Astrocyte of the cerebellum (primary cell): ENCODE measurements around the gene TEKT5.

Source experiments
- DNase-seq: peaks from one replicate; pipeline ENCODE4 v3.0.0-alpha.2; 2011; ENCODE audit warnings: low read depth
- H3K4me3 ChIP-seq: 2 replicates; pipeline ENCODE4 v1.5.1; 2011; ENCODE audit warnings: mild to moderate bottlenecking, low read depth, low read length, moderate library complexity
- CTCF ChIP-seq: IDR thresholded peaks from 2 replicates; pipeline ENCODE4 v1.5.1; 2012; ENCODE audit warnings: low read length, low read depth, moderate library complexity, mild to moderate bottlenecking; ENCODE audit errors: missing control alignments
- in situ Hi-C: cut with HindIII; loops from 2 replicates; pipeline ENCODE4 v1.10.0; 2017; ENCODE audit warnings: low sequenced_read_pairs

TEKT5 gene

GRCh38 chr16:10601444-10602408 lies 93.0 kb downstream of the TEKT5 start:
- in situ Hi-C loops: no loop called here
- no peak for DNase-seq
- TF ChIP-seq CTCF: no peak
- no peak overlapping the region for H3K4me3 ChIP-seq

DNA sequence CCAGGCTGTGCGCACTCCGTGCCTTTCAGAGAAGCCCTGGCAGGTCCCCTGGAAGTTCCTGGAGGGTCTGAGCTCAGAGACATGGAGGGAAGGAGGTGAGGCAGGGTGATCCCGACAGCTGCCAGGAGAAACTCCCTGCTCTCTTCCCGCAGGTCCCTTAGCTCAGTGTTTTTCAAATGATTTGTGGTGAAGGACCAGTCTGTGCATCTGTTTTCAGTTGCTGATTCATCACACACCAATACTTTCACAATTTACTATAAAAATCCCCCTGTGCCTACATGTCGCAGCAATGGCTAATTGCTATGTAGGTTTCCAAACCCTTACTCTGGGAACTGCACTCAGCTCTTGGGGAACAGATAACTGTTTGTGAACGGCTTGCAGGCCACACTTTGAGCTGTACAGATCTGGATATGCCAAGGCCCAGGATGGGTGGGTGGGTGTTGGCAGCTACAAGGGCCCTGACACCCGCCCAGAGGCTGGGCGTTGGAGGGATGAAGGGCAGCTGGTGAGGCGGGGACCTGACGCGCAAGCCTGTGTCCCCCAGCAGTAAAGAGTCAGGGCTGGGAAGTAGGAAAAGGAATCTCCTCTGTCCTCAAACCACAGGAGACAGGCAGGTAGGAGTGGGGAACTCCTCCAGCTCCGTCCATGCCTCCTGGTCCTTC lies 93.8 kb downstream of the TEKT5 start:
- TF ChIP-seq CTCF: no peak
- no peak for DNase-seq
- in situ Hi-C loops: no loop called here
- no peak overlapping the region for H3K4me3 ChIP-seq

GRCh38 chr16:10599626-10600025 lies 95.1 kb downstream of the TEKT5 start:
- H3K4me3 ChIP-seq: no peak overlapping the region
- no peak for TF ChIP-seq CTCF
- in situ Hi-C loops: no loop called here
- no peak for DNase-seq

GRCh38 chr16:10598157-10598556 lies 96.6 kb downstream of the TEKT5 start:
- H3K4me3 ChIP-seq: no peak overlapping the region
- DNase-seq: no peak
- TF ChIP-seq CTCF: no peak
- in situ Hi-C loops: no loop called here

DNA sequence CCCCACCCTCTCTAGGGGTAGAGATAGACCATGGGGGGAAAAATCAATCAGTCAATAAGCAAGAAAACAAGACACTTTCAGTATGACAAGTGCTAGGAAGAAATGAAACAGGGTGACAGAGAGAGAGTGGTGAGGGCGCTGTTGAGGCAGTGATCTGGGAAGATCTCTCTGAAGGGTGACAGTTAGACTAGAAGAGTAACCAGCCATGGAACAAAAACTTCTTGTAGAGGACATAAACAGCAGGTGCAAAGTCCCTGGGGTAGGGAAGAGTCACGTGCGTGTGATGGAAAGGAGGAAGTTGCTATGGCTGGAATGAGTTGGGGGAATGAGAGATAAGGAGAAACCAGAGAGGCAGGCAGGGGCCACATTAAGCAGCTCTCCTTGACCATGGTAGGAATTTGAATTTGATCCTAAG lies 97.5 kb downstream of the TEKT5 start:
- in situ Hi-C loops: no loop called here
- TF ChIP-seq CTCF: no peak
- no peak for DNase-seq
- H3K4me3 ChIP-seq: no peak overlapping the region

GRCh38 chr16:10594312-10594950 lies 100.3 kb downstream of the TEKT5 start:
- TF ChIP-seq CTCF: no peak
- DNase-seq: no peak
- no peak overlapping the region for H3K4me3 ChIP-seq
- in situ Hi-C loops: no loop called here
